ENCODE data around the gene MYOZ3. TPM values are rescaled to one million over a fixed set of nuclear protein-coding genes. Genes with fewer than 3 reads are reported as not detected.

The MYOZ3 gene
- total RNA-seq, 2 donors from 2014 or later, result 0.09 to 0.49 TPM

- no peak overlapping the region for H3K27ac Mint-ChIP-seq
- peak in 1 of 2 donors; percentile 16 for DNase-seq (ENCODE audit: low spot score in 2 of 2)
- ATAC-seq, result peak; percentile 47 to 71
Observed at GRCh38 chr5:150624334-150625163, 36.5 kb upstream of the MYOZ3 start.

GRCh38 chr5:150625164-150625535 is 35.9 kb upstream of the MYOZ3 start:
- ATAC-seq, result no peak
- no peaks in the 10 kb centered on the region for H3K9me3 Mint-ChIP-seq

More at GRCh38 chr5:150624334-150625163, 36.5 kb upstream of the MYOZ3 start:
- no peaks in the 10 kb centered on the region for H3K36me3 Mint-ChIP-seq
- no peaks in the 10 kb centered on the region for H3K9me3 Mint-ChIP-seq

GRCh38 chr5:150625831-150626746 is 35.0 kb upstream of the MYOZ3 start:
- Mint-ChIP-seq H3K36me3 (no peaks in the 10 kb centered on the region), H3K9me3 (no peaks in the 10 kb centered on the region), H3K27ac (no peak overlapping the region)
- no peak for ATAC-seq
- DNase-seq (ENCODE audit: low spot score in 2 of 2), result no peak

More at GRCh38 chr5:150625164-150625535, 35.9 kb upstream of the MYOZ3 start:
- Mint-ChIP-seq H3K36me3 (no peaks in the 10 kb centered on the region), H3K27ac (no peak overlapping the region)
- no peak for DNase-seq (ENCODE audit: low spot score in 2 of 2)

DNA sequence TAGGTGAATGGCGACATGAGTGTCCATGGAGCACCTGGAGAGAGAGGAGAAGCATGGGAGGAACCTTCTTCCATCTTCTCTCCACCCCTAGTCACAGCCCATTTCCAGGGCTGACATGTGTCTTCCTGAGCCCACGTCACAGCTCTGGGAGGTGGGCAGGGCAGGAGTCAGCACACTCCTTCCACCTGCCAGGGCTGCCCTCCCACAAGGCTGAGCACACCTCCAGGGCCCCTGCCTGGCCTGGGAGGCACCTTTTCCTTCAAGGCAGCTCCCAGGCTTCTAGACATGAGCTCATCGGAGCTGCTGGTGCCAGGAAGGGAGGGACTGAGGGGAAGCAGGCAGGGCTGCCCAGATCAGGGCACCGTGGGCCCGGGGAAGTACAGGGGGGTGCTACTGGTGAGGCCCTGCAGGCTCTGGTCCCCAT is 34.2 kb upstream of the MYOZ3 start:
- Mint-ChIP-seq H3K9me3 (no peaks in the 10 kb centered on the region), H3K27ac (no peak overlapping the region), H3K36me3 (no peaks in the 10 kb centered on the region)
- DNase-seq (ENCODE audit: low spot score in 2 of 2) (no peak), ATAC-seq (no peak)

- Mint-ChIP-seq H3K36me3 (no peaks in the 10 kb centered on the region), H3K27ac (no peak overlapping the region), H3K9me3 (no peaks in the 10 kb centered on the region)
- ATAC-seq, result no peak
- DNase-seq (ENCODE audit: low spot score in 2 of 2), result no peak
Observed at GRCh38 chr5:150627731-150628545, 33.1 kb upstream of the MYOZ3 start.

DNA sequence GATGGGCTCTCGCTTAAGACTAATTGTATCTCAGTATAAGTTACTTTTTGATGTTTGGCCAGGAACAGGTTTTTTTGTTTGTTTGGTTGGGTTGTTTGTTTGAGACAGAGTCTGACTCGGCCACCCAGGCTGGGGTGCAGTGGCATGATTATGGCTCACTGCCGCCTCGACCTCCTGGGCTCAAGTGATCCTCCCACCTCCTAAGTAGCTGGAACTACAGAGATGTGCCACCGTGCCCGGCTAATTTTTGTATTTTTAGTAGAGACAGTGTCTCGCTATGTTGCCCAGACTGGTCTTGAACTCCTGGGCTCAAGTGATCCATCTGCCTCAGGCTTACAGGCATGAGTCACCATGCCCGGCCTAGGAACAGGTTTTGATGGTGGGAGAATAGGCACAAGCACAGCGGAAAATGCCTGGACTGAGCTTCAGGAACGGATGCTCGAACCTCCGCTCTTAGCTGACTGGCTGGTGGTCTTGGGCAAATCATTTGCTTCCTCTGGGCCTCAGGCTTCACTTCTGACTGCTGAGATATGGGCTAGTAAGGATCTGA is 32.0 kb upstream of the MYOZ3 start:
- ATAC-seq, result no peak
- no peak for DNase-seq (ENCODE audit: low spot score in 2 of 2)
- Mint-ChIP-seq H3K9me3 (no peaks in the 10 kb centered on the region), H3K36me3 (no peaks in the 10 kb centered on the region), H3K27ac (no peak overlapping the region)

GRCh38 chr5:150630016-150630415 is 31.0 kb upstream of the MYOZ3 start:
- DNase-seq (ENCODE audit: low spot score in 2 of 2) (no peak), ATAC-seq (no peak)
- H3K36me3 Mint-ChIP-seq, result no peaks in the 10 kb centered on the region
- H3K27ac Mint-ChIP-seq, result no peak overlapping the region
- H3K9me3 Mint-ChIP-seq, result no peaks in the 10 kb centered on the region

GRCh38 chr5:150630461-150631325 is 30.4 kb upstream of the MYOZ3 start:
- DNase-seq (ENCODE audit: low spot score in 2 of 2) (no peak), ATAC-seq (no peak)
- H3K36me3 Mint-ChIP-seq, result no peaks in the 10 kb centered on the region
- no peaks in the 10 kb centered on the region for H3K9me3 Mint-ChIP-seq
- peak overlapping the region in 1 of 2 donors; percentile 61 for H3K27ac Mint-ChIP-seq

DNA sequence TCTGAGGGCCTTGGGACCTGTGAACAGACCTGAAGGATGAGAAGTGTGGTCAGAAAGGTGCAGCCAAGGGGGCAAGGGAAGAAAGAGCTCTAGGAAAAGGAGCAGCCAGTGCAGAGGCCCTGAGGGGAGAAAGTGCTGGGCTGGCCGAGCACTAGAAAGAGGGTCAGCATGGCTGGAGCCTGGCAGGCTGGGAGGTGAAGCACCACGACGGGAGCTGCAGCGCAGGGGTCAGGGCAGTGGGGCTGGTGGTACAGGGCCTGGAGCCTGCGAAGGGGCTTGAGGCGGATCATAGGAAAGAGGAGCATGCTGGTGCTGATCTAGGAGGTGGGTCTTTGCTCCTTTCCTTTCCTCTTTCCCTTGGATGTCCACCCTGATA is 29.7 kb upstream of the MYOZ3 start:
- Mint-ChIP-seq H3K27ac (no peak overlapping the region), H3K36me3 (no peaks in the 10 kb centered on the region), H3K9me3 (no peaks in the 10 kb centered on the region)
- ATAC-seq (no peak), DNase-seq (ENCODE audit: low spot score in 2 of 2) (no peak)

- H3K36me3 Mint-ChIP-seq, result no peaks in the 10 kb centered on the region
- ATAC-seq, result no peak
- no peak overlapping the region for H3K27ac Mint-ChIP-seq
- no peaks in the 10 kb centered on the region for H3K9me3 Mint-ChIP-seq
- no peak for DNase-seq (ENCODE audit: low spot score in 2 of 2)
Observed at GRCh38 chr5:150632305-150633160, 28.5 kb upstream of the MYOZ3 start.

GRCh38 chr5:150633429-150633828 is 27.6 kb upstream of the MYOZ3 start:
- H3K36me3 Mint-ChIP-seq, result no peaks in the 10 kb centered on the region

DNA sequence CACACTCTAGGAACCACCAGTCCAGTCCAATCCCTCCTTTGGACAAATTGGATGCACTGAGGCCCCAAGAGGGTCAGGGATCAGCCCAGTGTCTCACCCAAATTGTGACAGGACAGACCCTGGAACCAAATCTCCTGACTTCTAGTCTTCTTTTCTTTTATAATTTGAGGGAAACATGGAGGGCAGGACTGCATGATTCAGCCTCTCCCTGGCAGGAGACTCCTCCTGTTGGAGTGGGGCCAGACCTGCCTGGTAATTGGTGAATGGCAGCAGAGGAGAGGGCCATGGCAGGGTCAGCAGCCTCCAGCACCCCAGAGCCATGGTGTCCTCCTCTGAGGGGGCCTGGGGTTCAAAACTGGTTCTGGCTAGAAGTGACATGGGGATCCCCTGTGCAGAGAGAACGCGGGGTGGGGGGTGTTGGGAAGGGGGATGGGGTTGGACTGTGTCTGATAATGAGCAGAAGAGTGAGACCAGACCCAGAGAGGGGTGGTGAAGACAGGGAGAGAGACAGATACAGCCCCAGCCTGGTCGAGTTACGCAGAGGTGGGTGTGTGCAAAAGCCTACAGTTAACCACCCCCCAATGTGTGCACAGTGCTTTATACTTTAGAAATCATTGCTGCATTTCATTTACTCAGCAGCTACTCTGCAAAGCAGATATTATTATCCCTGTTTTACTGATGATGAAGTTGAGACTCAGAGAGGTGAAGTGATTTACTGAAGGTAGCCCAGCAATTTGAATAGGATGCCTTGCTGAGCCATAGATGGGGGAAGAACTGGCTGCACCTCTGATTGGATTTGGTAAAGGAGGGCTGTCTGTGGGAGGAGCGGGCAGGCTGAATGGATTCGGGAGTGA is 24.4 kb upstream of the MYOZ3 start:
- no peak for ATAC-seq
- peak overlapping the region in 1 of 2 donors; percentile 63 for H3K27ac Mint-ChIP-seq
- H3K9me3 Mint-ChIP-seq, result no peaks in the 10 kb centered on the region
- DNase-seq (ENCODE audit: low spot score in 2 of 2), result no peak
- no peaks in the 10 kb centered on the region for H3K36me3 Mint-ChIP-seq

More at GRCh38 chr5:150633429-150633828, 27.6 kb upstream of the MYOZ3 start:
- Mint-ChIP-seq H3K9me3 (no peaks in the 10 kb centered on the region), H3K27ac (no peak overlapping the region)
- ATAC-seq (no peak), DNase-seq (ENCODE audit: low spot score in 2 of 2) (no peak)

- DNase-seq (ENCODE audit: low spot score in 2 of 2) (no peak), ATAC-seq (no peak)
- Mint-ChIP-seq H3K36me3 (no peaks in the 10 kb centered on the region), H3K27ac (no peak overlapping the region), H3K9me3 (no peaks in the 10 kb centered on the region)
Observed at GRCh38 chr5:150637245-150638052, 23.6 kb upstream of the MYOZ3 start.

Measured in activated naive CD4-positive, alpha-beta T cell treated with anti-CD3 and anti-CD28 coated beads, Interleukin-2, amount 50 U/mL, for 72 hours (primary cell).